ENCODE data around the gene METTL1. TPM values are rescaled to one million over a fixed set of nuclear protein-coding genes. Genes with fewer than 3 reads are reported as not detected.

Gene METTL1
- total RNA-seq, 1 experiment from 2014 or later = 17.9 TPM

DNA sequence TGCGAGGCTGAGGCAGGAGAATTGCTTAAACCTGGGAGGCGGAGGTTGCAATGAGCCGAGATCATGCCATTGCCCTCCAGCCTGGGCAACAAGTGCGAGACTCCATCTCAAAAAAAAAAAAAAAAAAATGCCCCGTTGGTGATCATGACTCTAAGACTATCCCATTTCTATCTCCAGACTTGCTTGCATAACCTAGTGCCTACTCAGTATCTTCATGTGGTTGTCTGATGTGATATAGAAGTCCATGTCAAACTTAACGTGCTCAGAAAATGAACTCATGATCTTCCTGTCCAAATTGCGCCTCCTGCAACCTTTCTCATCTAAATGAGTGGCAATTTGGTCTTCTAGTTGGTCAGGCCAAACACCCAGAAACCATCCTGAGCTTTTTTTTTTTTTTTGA lies 6.0 kb upstream of the METTL1 start:
- Histone ChIP-seq H3K4me3 (no peak overlapping the region), H2AFZ (no peak overlapping the region), H3F3A (ENCODE audit: insufficient read depth, low read depth) (peaks cover 10% of the 10 kb centered on the region; the same call in 1 of the 2 replicates), H3K79me2 (ENCODE audit: low read depth) (peaks cover 11% of the 10 kb centered on the region), H3K9me2 (ENCODE audit: insufficient read depth) (no peaks in the 10 kb centered on the region), H3K4me2 (no peak overlapping the region), H3K4me1 (replicated peaks; ENCODE audit: insufficient read depth) (peaks cover 8% of the 10 kb centered on the region; the same call in 1 of the 2 replicates), H3K9me3 (ENCODE audit: insufficient read depth, low read depth) (no peaks in the 10 kb centered on the region), H3K27me3 (ENCODE audit: insufficient read depth, low read depth) (no peaks in the 10 kb centered on the region), H4K20me1 (ENCODE audit: insufficient read depth) (no peaks in the 10 kb centered on the region), H3K36me3 (ENCODE audit: low read depth) (no peaks in the 10 kb centered on the region), H3K27ac (no peak overlapping the region)
- no peak for TF ChIP-seq CTCF (conservative IDR thresholded peaks at IDR 0.05)
- no peak for TF ChIP-seq EZH2 (IDR thresholded peaks at IDR 0.05; ENCODE audit: low read depth)
- intact Hi-C loops (cut with micrococcal nuclease; ENCODE audit: unreplicated experiment) = no loop called here
- CTCF ChIA-PET = no interaction called here
- POLR2A ChIA-PET (ENCODE audit: unreplicated experiment) = interaction anchor here (0.6 kb wide), 1 partner anchor 19 kb away, joined by 5 read pairs; no protein-coding TSS in a partner anchor
- no peak for DNase-seq
- no TSS peak for BruUV-seq (replicated peaks)

GRCh38 chr12:57777367-57777766 lies 5.5 kb upstream of the METTL1 start:
- H3K36me3 ChIP-seq (ENCODE audit: low read depth) = no peaks in the 10 kb centered on the region
- H3K4me3 ChIP-seq = no peak overlapping the region
- ChIA-PET CTCF (no interaction called here), POLR2A (ENCODE audit: unreplicated experiment) (no interaction called here)
- no peak for DNase-seq
- peaks cover 10% of the 10 kb centered on the region; the same call in 1 of the 2 replicates for H3F3A ChIP-seq (ENCODE audit: insufficient read depth, low read depth)
- no peaks in the 10 kb centered on the region for H3K27me3 ChIP-seq (ENCODE audit: insufficient read depth, low read depth)
- intact Hi-C loops (cut with micrococcal nuclease; ENCODE audit: unreplicated experiment) = no loop called here
- H4K20me1 ChIP-seq (ENCODE audit: insufficient read depth) = no peaks in the 10 kb centered on the region
- H3K27ac ChIP-seq = no peak overlapping the region
- H3K4me1 ChIP-seq (replicated peaks; ENCODE audit: insufficient read depth) = peaks cover 8% of the 10 kb centered on the region; the same call in 1 of the 2 replicates
- H3K4me2 ChIP-seq = no peak overlapping the region
- H3K9me2 ChIP-seq (ENCODE audit: insufficient read depth) = no peaks in the 10 kb centered on the region
- TF ChIP-seq EZH2 (IDR thresholded peaks at IDR 0.05; ENCODE audit: low read depth) (no peak), CTCF (conservative IDR thresholded peaks at IDR 0.05) (no peak)
- H3K9me3 ChIP-seq (ENCODE audit: insufficient read depth, low read depth) = no peaks in the 10 kb centered on the region
- H2AFZ ChIP-seq = no peak overlapping the region
- BruUV-seq (replicated peaks) = no TSS peak
- H3K79me2 ChIP-seq (ENCODE audit: low read depth) = peaks cover 8% of the 10 kb centered on the region; the same call in 1 of the 2 replicates

GRCh38 chr12:57776247-57776587 lies 4.3 kb upstream of the METTL1 start:
- intact Hi-C loops (cut with micrococcal nuclease; ENCODE audit: unreplicated experiment) = no loop called here

More at GRCh38 chr12:57776247-57776587, 4.3 kb upstream of the METTL1 start:
- Histone ChIP-seq H3K27ac (no peak overlapping the region), H3K36me3 (ENCODE audit: low read depth) (no peaks in the 10 kb centered on the region), H3K9me2 (ENCODE audit: insufficient read depth) (no peaks in the 10 kb centered on the region), H3K4me3 (no peak overlapping the region), H3K27me3 (ENCODE audit: insufficient read depth, low read depth) (no peaks in the 10 kb centered on the region), H2AFZ (no peak overlapping the region), H3K79me2 (ENCODE audit: low read depth) (peaks cover 11% of the 10 kb centered on the region; the same call in 1 of the 2 replicates), H4K20me1 (ENCODE audit: insufficient read depth) (no peaks in the 10 kb centered on the region), H3K4me2 (no peak overlapping the region), H3F3A (ENCODE audit: insufficient read depth, low read depth) (peaks cover 3% of the 10 kb centered on the region; the same call in 1 of the 2 replicates), H3K9me3 (ENCODE audit: insufficient read depth, low read depth) (no peaks in the 10 kb centered on the region), H3K4me1 (replicated peaks; ENCODE audit: insufficient read depth) (peaks cover 8% of the 10 kb centered on the region; the same call in 1 of the 2 replicates)
- TF ChIP-seq CTCF (conservative IDR thresholded peaks at IDR 0.05) (no peak), EZH2 (IDR thresholded peaks at IDR 0.05; ENCODE audit: low read depth) (no peak)
- ChIA-PET CTCF (no interaction called here), POLR2A (ENCODE audit: unreplicated experiment) (no interaction called here)
- BruUV-seq (replicated peaks) = no TSS peak
- DNase-seq = no peak

Measured in PC-9 (cell line).